Left forelimb (tissue), 1 donor: ENCODE results near the gene CDK1.
A peak's percentile ranks its signal among the peaks of the same experiment; 100 is the strongest.

Experiments
- DNase-seq: peaks from one replicate; pipeline ENCODE4 v3.0.0-alpha.2; 2018; ENCODE audit warnings: low spot score

CDK1 gene

DNA sequence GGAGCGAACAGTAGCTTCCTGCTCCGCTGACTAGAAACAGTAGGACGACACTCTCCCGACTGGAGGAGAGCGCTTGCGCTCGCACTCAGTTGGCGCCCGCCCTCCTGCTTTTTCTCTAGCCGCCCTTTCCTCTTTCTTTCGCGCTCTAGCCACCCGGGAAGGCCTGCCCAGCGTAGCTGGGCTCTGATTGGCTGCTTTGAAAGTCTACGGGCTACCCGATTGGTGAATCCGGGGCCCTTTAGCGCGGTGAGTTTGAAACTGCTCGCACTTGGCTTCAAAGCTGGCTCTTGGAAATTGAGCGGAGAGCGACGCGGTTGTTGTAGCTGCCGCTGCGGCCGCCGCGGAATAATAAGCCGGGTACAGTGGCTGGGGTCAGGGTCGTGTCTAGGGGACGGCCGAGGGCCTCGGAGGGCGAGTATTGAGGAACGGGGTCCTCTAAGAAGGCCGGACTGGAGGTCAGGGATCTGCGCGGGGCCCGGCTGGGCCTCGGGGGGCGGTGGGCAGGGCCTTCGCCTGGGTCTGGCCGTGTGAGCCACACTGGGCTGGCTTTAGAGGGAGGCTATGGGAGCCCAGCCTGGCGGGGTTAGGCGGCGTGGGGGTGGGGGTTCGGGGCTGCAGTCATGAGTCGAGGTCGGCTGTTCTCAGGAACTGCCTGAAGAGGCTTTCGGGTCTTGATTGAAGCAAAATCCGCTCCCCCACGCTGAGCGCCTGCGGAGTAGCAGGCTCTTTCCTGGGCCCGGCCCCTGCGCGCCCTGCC lies at the start of gene CDK1:
TSS of gene CDK1 (plus strand) at position 265 of the 757 bp plus-strand sequence. CDS start 1,688 bp downstream, outside the sequence.
- DNase-seq, result peak; percentile 97

DNA sequence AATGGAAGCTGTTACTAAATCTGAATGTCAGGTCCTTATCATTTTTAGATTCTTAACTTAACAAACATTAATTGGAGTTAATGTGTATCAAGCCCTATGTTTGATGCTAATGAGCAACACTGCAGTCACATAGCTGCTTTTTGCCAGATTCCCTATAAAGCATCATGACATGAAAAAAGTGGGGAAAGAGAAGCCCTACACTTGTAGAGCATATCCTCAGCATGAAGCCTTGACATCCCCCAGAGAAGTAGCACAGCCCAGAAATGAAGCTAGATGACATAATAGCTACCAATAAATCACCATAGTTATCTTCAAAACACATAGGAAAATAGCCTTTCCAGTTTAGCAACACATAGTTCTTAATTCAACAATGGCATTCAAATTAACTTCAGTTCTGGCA lies 49.2 kb upstream of the CDK1 start:
- no peak for DNase-seq

DNA sequence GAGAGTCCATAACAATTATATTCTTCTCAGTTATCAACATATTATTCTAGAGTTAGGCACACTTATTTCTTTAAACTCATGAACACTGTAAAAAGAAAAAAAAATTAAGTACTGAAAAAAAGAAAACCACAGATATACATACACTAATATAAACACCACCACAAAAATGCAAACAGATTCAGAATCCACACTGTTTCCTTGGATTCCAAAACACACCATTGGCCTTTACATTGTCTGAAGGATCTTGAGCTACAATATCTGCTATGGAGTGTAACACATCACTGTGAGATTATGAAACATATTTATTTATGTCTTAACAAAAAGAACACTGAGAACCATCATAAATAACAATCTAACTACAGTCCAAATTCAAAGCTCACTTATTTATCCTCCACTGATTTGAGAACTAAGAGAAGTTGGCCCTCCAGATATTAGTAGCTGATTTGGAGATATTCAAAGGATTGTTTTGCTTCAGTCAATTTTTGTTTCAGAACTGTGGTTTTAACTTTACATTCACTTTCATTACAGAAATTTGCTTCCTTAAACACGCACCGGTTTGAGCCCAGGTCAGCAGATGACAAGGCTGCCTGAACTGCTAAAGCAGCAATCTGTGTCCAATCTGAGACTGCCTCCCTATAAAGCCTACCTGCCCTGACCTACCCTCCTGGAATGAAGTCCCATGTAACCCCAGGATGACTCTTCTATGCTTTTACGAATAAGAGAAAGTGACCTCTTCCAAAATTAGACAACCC lies 47.0 kb upstream of the CDK1 start:
- DNase-seq, result no peak

DNA sequence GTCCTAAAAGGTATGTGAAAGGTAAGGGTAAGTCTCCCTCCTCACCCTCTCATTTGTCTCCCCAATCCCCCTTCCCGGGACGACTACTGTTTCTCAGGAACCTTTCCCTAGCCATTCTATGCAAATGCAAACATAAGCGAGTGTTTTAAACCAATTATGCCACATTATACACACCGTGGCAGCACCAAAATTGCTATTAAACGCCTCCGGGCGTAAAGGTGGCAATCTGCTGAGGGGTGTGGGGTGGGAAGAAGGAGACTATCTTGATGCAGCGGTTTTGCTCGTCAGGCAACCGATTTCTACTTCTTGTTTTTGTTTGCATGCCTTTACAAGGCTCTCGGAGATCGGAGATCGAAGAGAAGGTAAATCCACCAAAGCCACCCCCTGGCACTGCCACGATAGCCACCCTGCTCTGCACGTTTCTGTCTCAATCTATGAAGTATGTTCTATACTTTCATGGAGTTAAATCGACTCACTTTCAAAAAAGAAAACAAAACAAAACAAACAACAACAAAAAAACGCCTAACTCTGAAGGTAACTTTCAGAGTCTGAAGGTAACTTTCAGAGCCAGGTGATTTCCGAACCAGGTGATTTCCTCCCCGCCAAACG lies 46.0 kb upstream of the CDK1 start:
- no peak for DNase-seq

DNA sequence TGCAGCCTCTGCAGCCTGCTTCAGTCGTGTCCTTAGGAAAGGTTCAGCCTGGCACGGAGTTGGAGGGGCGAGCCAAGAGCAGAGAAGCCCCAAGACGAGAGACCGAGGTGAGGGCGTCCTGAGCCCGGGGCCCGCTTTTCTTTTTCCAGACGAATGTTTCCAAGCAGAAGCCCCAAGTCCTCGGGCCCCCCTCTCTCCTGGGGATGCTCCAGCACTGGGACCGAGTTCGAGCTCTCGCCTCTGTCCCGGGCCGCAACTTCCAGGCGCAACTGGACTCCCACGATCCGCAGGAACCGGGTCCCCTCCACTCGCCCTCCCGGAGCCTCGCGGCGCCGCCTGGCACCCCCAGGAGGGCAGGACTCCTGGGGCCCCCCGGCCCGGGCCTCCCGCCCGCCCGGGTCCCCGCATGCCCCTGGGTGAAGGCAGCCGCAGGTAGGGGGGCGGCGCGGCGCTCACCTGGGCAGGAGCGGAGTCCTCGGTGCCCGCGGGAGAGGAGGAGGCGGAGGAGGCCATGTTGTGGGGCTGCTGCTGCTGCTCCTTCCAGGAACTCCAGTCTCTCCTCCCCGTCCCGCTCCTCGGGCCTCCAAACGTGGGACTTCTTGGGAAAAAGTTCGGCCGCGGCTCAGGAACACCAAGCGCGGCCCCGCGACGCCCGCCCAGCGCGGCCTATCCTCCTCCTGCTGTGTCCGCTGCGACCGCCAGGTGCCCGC lies 45.3 kb upstream of the CDK1 start:
- DNase-seq, result no peak

DNA sequence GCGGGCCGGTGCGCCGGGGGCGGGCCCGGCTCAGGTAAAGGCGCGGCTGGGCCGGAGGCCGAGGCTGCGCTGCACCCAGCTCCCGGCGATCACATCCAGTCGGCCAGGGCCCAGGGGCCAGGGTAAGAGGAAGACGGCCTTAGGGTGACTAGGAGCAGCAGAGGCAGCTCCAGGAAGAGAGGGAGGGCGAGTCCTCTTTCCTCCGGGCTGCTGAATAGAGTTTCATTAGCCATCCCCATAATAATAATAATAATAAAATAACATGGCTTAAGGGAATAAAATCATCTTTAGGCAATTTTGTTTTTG lies 44.8 kb upstream of the CDK1 start:
- DNase-seq, result no peak

DNA sequence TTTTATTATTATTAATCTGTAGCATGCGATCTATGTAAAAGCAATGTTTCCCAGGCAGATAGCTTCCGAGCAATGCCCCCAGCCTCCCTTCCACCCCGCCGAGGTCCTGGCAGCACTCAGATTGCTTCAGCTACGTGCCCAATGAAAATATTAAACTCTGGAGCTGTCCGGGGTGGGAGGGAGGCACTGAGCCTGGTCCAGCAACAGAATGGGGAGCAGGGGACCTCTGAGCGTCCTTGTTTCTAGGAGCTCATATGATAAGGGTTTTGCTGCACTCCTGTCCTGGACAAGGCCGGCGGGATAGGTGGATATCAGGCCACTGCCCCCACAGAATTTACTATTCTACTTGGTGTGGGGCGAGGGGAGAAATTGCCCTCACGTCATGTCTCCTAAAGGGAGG lies 44.5 kb upstream of the CDK1 start:
- DNase-seq, result no peak

DNA sequence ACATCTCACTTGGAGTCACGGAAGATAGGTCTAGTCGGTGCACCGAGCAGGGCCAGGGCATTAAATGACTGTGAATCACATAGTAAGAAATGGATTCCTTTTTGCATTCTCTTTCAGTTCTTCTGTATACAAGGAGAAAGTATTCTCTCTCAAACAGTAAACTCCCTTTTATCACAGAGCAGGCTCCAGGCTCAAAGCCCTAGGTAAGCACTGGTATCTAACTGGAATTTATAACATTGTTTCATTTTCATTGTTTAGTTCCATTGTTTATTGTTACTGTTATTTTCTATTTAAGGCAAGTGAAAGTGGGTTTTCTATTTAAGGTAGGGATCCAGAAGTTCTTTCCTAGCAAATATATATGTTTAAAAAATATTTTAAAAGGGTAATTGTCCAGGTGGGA lies 44.1 kb upstream of the CDK1 start:
- no peak for DNase-seq

DNA sequence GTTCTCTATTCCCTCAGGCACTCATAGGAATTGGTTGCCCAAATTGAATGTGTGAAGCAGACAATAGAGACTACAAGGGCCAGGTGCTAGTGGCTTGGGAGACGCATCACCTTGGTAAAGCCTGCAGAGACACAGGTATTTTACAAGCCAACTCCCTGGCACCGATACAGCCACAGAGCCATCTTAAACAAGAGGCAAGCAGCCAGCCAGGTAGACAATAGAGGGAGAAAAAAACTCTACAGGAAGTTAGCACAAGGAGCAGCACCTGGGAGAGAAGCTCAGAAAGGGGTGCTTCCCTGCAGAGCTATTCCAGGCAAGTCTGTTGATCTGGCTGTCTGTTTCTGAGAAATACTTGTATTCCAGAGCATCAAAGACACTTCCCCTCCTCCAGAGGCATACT lies 43.0 kb upstream of the CDK1 start:
- no peak for DNase-seq

DNA sequence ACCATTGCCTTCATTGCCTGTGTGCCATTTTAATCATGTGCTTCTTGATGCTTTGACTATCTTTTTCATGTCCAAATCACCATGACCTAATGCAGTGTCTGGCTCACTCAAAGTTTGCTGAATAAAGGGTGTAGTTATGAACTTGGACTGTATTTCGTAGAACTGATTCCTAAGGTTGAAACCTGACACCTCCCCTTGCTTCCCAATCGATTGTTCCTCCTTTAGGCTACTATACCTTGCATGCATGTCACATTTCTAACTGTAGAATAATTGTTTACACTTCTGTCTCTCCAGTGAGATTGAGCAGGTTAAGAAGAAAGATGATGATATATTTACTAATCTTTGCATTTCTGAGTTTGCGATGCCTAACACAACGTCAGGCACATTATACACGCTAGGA lies 41.0 kb upstream of the CDK1 start:
- no peak for DNase-seq

DNA sequence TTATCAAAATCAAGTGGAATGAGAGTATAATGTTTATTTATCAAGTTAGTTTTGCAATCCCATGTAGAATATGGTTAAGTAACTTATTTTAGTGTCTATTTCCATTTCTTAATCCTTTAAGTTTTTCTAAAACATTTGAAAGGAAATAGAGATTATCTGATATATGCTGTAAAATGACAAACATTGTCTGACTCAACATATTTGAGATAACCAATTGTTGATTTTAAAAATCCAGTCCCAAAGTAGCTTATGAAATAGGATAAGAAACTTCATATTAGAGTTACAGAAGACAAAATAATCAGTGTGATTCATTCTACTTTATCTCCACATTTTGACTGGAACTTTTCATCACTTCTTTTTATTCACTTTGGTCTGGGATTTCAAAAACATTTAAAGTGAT lies 38.7 kb upstream of the CDK1 start:
- DNase-seq, result no peak

DNA sequence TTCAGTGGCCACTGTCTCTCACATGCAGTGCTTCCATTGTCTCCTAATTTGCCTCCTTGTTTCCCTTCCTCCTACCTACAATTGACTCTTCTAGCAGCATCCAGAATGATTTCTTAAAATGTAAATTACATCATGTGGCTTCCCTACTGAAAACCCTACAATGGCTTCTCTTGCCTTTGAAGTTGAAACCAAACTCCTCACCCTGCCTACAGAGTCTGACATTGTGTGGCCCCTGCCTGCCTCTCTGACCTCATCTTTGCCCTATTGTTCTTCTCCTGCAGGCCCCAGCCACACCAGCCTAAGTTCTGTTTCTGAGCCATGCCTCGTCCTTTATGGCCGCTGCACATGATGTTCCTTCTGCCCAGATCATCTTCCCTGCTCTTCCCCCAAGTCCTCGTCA lies 35.8 kb upstream of the CDK1 start:
- DNase-seq, result no peak

DNA sequence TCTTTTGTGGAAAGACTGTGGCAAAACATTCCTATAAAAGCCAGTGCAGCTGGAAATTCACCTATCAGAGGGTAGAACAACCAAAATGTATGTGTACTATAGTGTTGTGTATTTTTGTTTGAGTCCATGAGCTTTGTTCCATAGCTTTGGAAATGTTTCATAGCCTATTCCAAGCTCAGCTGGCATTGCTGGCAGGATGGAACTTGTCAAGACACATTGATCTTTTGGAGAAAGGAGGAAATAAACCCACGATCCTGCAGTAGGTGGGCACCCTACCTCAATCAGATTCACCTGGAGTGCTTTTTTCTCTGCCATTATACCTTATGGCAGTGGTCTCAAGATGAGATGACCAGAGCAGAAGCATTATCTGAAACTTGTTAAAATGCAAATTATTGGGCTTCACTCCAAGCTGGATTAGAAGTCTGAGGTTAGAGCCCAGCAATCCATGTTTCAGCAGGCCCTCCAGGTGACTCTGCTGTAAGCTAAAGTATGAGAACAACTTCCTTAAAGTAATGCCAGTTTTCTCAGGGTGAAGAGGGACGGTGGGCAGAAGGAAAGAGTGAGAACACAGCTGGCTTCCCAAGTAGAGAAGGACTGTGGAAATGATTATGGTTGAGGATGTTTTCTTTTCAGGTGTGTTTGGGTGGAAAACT lies 30.3 kb upstream of the CDK1 start:
- DNase-seq, result no peak

DNA sequence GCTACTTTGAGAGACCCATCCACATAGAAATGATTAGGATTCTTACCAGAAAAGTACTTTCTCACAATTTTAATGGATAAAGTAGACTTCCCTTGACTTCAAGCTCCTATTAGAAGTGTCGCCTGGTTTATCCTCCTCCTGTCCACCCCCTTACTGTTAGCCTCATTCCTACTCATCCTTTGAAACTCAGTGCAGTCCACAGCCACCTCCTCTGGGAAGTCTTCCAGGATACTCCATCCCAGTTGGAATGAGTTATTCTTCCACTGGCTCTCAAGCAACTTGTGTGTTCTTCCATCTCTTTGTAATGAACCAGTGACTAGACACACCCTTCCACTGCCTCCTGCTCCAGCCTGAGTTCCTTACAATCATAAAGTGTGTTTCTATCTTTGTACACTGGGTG lies 25.1 kb upstream of the CDK1 start:
- DNase-seq, result no peak

DNA sequence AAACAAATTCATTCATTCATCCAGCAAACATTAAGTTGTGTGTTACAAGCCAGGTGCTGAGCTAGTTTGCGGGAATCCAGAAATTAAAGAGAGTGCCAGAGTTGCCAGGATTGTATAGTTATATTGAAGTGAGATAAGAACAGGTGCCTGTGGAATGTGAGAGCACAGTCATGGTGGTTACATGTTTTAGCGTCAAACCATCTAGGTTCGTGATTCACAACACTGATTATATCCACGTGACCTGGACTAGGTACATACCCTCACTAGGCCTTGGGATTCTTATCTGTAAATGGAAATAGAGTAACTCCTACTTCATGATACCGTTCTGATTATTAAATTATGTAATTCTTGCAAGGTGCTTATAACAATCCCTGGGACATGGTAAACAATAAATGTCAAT lies 24.5 kb upstream of the CDK1 start:
- DNase-seq, result no peak

DNA sequence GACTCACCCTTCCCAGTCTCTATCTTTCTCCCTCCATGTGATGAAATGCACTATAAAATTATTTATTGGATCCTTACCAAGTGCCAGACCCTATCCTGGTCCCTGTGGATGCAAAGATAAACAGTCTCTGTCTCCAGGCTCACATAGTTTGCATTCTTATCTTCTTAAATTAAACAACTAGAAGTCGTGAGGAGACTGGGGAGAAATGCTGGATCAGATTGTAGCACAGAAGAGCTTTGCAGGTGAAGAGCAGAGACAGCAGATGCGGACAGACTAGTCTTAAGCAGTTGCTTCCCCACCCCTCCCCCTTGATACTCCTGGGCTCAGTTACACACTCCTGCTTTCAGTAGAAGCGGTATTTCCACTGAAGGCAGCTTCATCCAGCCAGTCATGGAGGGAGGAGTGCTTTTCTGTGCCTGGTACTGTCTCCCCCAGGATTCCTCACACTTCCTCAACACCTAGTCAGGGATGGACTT lies 20.8 kb upstream of the CDK1 start:
- DNase-seq, result no peak

DNA sequence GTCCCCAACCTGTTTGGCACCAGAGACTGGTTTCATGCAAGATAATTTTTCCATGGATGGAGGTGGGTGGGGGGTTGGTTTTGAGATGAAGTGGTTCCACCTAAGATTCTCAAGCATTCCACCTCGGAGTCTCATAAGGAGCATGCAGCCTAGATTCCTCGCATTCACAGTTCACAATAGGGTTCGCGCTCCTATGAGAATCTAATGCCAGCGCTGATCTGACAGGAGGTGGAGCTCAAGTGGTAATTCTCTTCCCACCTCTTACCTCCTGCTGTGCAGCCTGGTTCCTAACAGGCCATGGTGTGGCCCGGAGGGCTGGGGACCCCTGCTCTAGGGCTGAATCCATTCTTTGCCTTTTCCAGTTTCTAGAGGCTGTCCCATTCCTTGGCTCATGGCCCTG lies 19.1 kb upstream of the CDK1 start:
- no peak for DNase-seq

DNA sequence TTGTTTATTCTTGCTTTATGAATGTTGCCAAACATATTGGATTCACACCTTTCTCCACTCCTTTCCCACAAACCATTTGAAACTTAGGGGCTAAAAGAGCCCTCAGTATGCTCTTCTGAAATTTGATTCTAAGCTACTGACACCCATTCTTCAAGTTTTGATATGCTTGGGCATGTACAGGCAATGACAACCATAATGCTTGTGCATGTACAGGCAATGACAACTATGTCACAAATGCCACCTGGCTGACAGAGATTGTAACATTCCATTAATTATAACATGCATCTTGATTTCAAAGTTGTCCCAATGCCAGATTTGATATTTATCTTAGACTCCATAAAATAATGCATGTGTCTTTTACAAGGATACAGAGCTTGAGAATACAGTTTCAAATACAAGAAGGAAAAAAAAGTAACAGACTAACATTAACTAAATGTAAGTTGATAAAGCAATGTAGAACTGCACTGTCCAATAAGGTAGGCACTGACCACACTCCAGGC lies 17.5 kb upstream of the CDK1 start:
- no peak for DNase-seq

DNA sequence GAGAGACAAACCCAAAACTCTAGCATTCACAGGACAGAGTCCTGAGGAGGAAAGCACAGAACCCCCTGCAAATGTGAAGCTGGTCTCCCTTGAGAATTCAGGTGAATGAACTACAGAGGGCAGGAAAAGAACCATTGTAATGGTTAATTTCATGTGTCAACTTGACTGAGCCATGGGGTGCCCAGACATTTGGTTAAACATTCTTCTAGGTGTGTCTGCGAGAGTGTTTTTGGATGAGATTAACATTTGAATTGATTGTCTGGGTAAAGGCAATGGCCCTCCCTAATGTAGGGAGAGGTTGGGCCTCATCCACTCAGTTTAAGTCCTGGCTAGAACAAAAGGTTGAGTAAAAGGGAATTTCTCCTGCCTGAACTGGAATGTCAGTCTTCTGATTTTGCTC lies 15.7 kb upstream of the CDK1 start:
- DNase-seq, result no peak

DNA sequence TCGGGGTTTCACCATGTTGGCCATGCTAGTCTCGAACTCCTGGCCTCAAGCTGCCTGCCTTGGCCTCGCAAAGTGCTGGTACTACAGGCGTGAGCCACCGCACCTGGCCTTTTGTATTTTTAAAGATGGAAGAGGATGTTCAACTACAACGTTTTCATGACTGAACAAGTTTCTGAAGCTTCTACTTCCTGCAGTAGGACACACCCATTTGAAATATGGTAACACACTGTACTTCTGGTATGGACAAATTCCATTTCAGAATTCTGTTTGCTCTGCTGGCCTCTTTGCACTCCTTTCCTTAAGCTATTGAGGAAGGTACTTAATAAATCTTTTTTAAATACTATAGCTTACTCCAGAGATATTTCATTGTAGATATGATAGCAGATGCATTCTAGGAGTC lies 10.9 kb upstream of the CDK1 start:
- no peak for DNase-seq

DNA sequence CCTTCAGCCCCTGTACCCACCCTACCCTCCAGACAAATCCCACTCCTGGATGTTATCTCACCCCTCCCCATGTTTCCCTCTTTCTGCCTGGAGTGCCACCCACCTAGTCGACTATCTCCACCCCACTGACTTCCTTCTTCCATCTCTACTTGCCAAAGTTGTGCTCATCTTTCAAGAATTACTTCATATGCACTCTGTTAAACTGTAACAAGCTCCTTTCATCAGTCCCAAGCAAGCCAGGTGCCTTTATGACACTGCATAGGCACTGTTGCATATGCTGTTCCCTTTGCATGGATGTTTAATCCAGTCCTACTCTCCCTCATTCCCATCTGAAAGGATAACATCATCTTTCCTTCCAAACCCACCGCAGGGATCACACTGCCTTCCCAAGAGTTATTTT lies 8.9 kb upstream of the CDK1 start:
- DNase-seq, result no peak

DNA sequence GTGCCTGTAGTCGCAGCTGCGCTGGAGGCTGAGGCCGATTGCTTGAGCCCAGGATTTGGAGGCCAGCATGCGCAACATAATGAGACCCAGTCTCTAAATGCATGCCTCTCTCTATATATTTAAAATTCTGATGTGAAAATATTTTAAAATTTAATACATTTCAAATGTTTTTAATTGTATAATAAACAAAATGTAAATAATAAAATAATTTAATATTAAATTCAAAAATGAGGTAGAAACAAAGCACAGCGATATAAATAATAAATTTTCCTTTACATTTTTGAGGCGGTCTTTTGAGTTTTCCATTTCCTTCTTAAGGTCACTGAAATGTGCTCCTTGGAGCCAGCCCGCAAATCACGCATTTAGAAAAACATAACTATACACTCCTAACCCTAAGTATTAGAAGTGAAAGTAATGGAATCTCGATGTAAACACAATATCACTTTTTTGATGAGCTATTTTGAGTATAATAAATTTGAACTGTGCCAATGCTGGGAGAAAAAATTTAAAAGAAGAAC lies 523 bp upstream of the CDK1 start:
- DNase-seq, result no peak
